Thoracic aorta (tissue), 2 donors: ENCODE results near the gene SWAP70. TPM values are rescaled to one million over a fixed set of nuclear protein-coding genes. Genes with fewer than 3 reads are reported as not detected.

Experiments
- ATAC-seq: fragments of 150-250 bp; one replicate; pipeline ENCODE4 v1.8.0; 2017; ENCODE audit warnings: low read depth; ENCODE audit not compliant: insufficient number of reproducible peaks, low FRiP score
- DNase-seq: peaks from one replicate; pipeline ENCODE4 v3.0.0-alpha.2; 2020; ENCODE audit warnings: low spot score
- H3K27ac ChIP-seq, 2 donors: fragments of 200-600 bp; sonication (generic); 1 replicate in 1 of 2; 2 replicates in 1 of 2; pipeline ENCODE4 v1.5.1; 2016; ENCODE audit warnings: mild to moderate bottlenecking in 2 of 2, moderate library complexity in 2 of 2
- H3K27me3 ChIP-seq: fragments of 200-600 bp; sonication (generic); replicated peaks from 2 replicates; pipeline ENCODE4 v1.6.0; 2016; ENCODE audit warnings: mild to moderate bottlenecking; ENCODE audit not compliant: insufficient read depth
- H3K36me3 ChIP-seq: fragments of 200-600 bp; sonication (generic); one replicate; pipeline ENCODE4 v1.5.1; 2016
- H3K4me1 ChIP-seq, 2 donors: fragments of 200-600 bp; sonication (generic); 1 replicate in 1 of 2; 2 replicates in 1 of 2; pipeline versions ENCODE4 v1.5.1 to v1.6.0; 2016; ENCODE audit warnings: low read depth in 2 of 2, mild to moderate bottlenecking in 1 of 2; ENCODE audit not compliant: control insufficient read depth in 1 of 2
- H3K4me3 ChIP-seq: fragments of 200-600 bp; sonication (generic); 2 replicates; pipeline ENCODE4 v1.5.1; 2016; ENCODE audit warnings: mild to moderate bottlenecking
- H3K9me3 ChIP-seq: fragments of 200-600 bp; sonication (generic); 2 replicates; pipeline ENCODE4 v1.5.1; 2016
- total RNA-seq, 2 donors: library from RNA; depleted of rRNA; stranded (reverse); fragments of >200 nt; gene quantifications; one replicate each; pipeline versions ENCODE4 v1.1.0 to v1.2.3, GENCODE V29; 2016
- TF ChIP-seq, protein P1 (sequence below): fragments of 200-600 bp; sonication (generic); IDR thresholded peaks from one replicate; pipeline ENCODE4 v1.5.1; 2019; ENCODE audit warnings: antibody characterized with exemption

Gene SWAP70
- total RNA-seq, 2 donors from 2014 or later = 33.4 to 64.6 TPM

- peak; percentile 33 for ATAC-seq
- Histone ChIP-seq H3K4me3 (peak overlapping the region; percentile 75), H3K27ac (peak overlapping the region; percentile 90 to 93), H3K36me3 (no peaks in the 10 kb centered on the region), H3K27me3 (no peaks in the 10 kb centered on the region), H3K9me3 (no peaks in the 10 kb centered on the region), H3K4me1 (peaks cover 11 to 29% of the 10 kb centered on the region in 2 donors)
- TF ChIP-seq, protein P1, sequence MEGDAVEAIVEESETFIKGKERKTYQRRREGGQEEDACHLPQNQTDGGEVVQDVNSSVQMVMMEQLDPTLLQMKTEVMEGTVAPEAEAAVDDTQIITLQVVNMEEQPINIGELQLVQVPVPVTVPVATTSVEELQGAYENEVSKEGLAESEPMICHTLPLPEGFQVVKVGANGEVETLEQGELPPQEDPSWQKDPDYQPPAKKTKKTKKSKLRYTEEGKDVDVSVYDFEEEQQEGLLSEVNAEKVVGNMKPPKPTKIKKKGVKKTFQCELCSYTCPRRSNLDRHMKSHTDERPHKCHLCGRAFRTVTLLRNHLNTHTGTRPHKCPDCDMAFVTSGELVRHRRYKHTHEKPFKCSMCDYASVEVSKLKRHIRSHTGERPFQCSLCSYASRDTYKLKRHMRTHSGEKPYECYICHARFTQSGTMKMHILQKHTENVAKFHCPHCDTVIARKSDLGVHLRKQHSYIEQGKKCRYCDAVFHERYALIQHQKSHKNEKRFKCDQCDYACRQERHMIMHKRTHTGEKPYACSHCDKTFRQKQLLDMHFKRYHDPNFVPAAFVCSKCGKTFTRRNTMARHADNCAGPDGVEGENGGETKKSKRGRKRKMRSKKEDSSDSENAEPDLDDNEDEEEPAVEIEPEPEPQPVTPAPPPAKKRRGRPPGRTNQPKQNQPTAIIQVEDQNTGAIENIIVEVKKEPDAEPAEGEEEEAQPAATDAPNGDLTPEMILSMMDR = peak; percentile 82
- peak; percentile 52 for DNase-seq
Measured at GRCh38 chr11:9757809-9758636, 94.1 kb downstream of the SWAP70 start.

DNA sequence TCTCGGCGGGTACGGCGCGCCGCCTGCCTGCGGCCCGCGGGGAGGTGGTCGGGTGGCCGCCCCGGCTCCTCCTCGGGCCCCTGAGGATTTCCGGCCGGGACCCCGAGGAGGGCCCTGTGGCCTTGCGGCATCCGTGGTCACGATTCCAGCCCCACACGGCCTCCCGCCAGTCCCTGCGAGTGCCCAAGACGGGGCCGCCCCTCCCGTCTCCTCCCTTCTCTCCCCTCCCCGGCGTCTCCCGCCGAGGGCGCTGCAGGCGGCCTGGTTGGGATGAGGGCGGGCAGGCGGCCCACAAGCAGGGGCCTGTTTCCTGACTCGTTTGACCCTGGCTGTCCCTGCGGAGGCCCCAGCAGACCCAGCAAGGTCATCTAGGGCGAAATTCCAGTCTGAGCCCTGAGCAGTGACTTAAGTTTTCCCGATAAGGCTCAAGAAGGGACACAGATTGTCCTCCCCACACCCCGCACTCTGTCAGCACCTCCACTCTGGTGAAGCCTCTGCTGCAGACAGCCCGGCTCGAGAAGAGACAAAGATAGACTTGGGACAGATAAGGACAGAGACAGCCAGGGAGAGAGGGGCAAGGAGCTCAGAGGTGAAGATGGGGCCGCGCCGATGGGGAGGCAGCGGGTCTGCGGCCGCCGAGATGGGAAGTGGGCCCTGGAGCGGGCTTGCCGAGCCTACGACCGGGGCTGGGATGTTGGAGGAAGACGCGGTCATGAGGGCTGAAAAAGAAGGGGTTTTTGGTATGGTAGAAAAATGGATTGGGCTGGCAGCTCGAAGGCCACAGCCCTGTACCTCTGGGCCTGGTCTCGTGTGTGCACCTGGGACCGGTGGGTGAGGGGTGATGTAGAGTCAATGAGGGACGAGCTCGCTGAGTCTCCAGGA, 95.0 kb downstream of the SWAP70 start:
- Histone ChIP-seq H3K27ac (peak overlapping the region; percentile 90 to 93), H3K27me3 (no peaks in the 10 kb centered on the region), H3K9me3 (no peaks in the 10 kb centered on the region), H3K4me1 (peaks cover 11 to 29% of the 10 kb centered on the region in 2 donors), H3K36me3 (no peaks in the 10 kb centered on the region), H3K4me3 (peak overlapping the region; percentile 75)
- ATAC-seq (peak; percentile 53), DNase-seq (peak; percentile 23)
- TF ChIP-seq, protein P1 = no peak

DNA sequence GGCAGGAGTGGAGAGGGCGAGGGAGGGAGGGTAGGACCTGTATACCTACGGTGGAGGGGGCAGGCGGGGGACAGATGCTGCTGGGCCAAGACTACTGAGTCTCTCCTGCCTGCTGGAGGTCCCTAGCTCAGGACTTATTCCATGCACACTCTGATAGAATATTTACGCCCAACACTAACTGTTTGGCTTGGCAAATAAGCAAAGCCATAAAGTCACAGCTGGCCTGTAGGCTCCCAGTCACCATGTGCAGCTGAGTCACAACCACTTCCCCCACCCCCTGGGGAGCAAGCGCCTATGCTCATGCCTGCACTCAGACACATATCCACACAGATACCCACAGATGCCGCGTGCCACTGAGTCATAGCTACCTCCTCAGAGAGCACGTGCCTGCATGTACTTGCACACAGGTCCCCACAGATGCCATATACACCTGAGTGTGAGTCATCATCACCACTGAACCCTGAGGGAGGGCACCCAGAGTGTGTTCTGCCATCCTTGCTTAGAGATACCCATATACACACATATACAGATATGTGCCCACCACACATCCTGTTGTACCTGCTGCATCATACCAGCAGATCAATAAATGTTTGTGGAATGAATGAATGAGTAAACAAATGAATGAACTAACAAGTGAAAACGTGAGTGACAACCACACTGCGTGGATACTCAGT, 95.8 kb downstream of the SWAP70 start:
- Histone ChIP-seq H3K4me1 (peaks cover 11 to 29% of the 10 kb centered on the region in 2 donors), H3K4me3 (peak overlapping the region; percentile 75), H3K9me3 (no peaks in the 10 kb centered on the region), H3K27me3 (no peaks in the 10 kb centered on the region), H3K27ac (peak overlapping the region; percentile 90 to 93), H3K36me3 (no peaks in the 10 kb centered on the region)
- TF ChIP-seq, protein P1 = no peak
- DNase-seq (peak; percentile 93), ATAC-seq (peak; percentile 79)

GRCh38 chr11:9760193-9760575, 96.3 kb downstream of the SWAP70 start:
- DNase-seq (peak; percentile 82), ATAC-seq (peak; percentile 21)
- H3K4me1 ChIP-seq = peaks cover 13 to 34% of the 10 kb centered on the region in 2 donors

More at GRCh38 chr11:9760193-9760575, 96.3 kb downstream of the SWAP70 start:
- no peaks in the 10 kb centered on the region for H3K27me3 ChIP-seq
- no peaks in the 10 kb centered on the region for H3K9me3 ChIP-seq
- H3K27ac ChIP-seq = peak overlapping the region; percentile 90 to 93
- no peak overlapping the region for H3K4me3 ChIP-seq
- TF ChIP-seq, protein P1 = no peak
- H3K36me3 ChIP-seq = no peaks in the 10 kb centered on the region
